HUES6 (cell line): ENCODE results near the gene SYT7.

ENCODE experiments used
- H3K27ac ChIP-seq: 2 replicates; pipeline ENCODE4 v1.7.0; 2013; ENCODE audit warnings: low read depth, mild to moderate bottlenecking, low read length, inconsistent platforms
- H3K27me3 ChIP-seq: 2 replicates; pipeline ENCODE4 v1.6.1; 2013; ENCODE audit warnings: low read length; ENCODE audit not compliant: control insufficient read depth, insufficient read depth
- H3K36me3 ChIP-seq: 2 replicates; pipeline ENCODE4 v1.6.1; 2013; ENCODE audit warnings: low read length; ENCODE audit not compliant: control insufficient read depth, insufficient read depth
- H3K4me1 ChIP-seq: 2 replicates; pipeline ENCODE4 v1.6.1; 2013; ENCODE audit warnings: low read length; ENCODE audit not compliant: control insufficient read depth, insufficient read depth
- H3K4me3 ChIP-seq: 2 replicates; pipeline ENCODE4 v1.5.1; 2013; ENCODE audit warnings: low read depth, low read length
- H3K9ac ChIP-seq: one replicate; pipeline ENCODE4 v1.6.1; 2013; ENCODE audit warnings: mild to moderate bottlenecking, low read length
- H3K9me3 ChIP-seq: 2 replicates; pipeline ENCODE4 v1.6.1; 2013; ENCODE audit warnings: low read depth, low read length; ENCODE audit not compliant: control insufficient read depth, insufficient read depth

The SYT7 gene

DNA sequence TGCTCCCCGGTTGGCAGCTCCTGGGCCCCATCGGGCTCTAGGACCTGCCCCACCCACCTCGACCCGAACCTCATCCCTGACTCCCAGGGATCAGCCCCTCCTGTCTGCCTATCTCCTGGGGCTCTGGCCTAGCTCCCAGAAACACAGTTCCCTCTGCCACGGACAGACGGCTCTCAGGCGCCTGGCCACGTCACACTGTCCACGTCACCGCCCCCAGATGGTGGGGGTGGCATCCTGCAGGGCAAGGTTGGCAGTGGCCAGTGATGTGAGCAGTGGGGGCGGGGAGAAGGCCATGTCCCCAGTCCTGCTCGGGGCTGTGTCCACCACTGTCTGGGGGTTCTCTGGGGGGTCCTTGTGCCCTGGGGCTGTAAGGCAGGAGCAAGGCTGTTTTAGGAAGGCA, 29.2 kb downstream of the SYT7 start:
- Histone ChIP-seq H3K36me3 (no peaks in the 10 kb centered on the region), H3K9ac (no peak overlapping the region), H3K27ac (no peak overlapping the region), H3K4me1 (peaks cover 23% of the 10 kb centered on the region), H3K4me3 (no peak overlapping the region), H3K27me3 (peaks cover 38% of the 10 kb centered on the region), H3K9me3 (no peaks in the 10 kb centered on the region)

DNA sequence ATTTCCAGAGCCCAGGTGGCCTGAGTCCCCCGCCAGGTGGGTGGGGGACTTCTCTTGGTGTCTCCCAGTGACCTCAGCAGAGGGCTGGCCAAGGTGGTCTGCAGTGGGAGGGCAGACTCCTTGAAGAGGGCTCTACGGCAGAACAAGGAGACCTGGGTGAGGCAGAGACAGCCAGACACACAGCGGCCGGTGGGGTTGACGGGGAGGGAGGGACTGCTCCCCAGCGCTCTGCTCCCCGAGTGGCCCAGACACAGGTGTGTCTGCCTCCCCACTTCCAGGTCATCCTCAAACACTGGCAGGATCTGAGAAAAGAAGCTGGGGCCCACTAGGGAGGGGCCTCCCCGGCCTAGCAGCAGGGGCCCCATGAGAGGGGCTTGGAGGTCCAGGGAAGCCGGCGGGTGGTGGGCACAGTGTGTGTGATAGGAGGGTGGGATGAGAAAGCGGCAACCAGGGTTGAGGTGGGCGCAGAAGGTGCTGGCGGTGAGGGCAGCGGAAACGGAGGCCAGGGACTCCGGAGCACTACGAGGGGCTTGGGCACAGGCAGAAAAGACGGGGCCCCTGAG, 30.1 kb downstream of the SYT7 start:
- Histone ChIP-seq H3K9ac (no peak overlapping the region), H3K4me1 (peaks cover 19% of the 10 kb centered on the region), H3K9me3 (no peaks in the 10 kb centered on the region), H3K4me3 (no peak overlapping the region), H3K36me3 (no peaks in the 10 kb centered on the region), H3K27ac (no peak overlapping the region), H3K27me3 (peaks cover 30% of the 10 kb centered on the region)

DNA sequence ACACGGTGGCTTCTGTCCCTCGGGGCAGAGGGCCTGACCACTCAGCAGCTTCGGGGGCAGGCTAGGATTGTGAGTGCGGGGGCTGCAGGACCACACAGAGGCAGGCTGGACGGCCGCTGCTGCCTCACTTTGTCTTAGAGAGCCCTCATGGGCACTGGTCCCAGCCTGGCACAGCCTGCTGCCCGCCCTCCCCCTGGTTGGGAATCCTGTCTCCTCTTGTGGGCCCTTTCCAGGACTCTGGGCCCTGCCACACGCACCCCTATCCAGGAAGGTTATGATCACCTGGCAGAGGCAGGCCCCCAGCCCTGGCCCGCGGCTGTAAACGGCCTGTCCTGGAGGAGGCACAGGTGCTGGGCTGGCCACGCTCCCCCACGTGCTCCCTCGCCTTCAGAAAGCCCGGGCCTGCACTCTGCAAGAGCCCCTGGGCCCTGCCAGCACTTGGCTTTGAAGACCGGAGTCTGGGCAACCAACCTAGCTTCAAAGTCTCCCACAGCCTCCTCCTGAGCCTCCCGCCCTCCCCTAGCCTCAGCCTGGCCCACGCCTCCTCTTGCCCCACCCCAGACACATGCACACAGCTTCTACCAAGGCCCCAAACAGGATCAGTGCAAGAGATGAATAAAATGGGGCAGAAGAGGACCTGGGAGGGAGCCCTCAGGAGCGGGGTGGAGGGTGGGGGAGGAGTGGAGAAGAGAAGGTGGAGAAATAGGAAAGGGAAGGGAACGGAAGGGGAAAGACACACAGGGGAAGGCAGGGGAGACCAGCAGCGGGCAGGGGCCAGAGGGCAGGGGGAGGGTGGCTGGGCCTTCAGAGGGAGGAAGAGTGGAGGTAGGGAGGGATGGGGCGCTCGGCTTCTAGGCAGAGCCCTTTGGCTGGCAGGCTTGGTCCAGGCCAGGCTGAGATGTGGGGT, 31.0 kb downstream of the SYT7 start:
- Histone ChIP-seq H3K4me1 (peaks cover 15% of the 10 kb centered on the region; the same call in 1 of the 2 replicates), H3K27ac (no peak overlapping the region), H3K9me3 (no peaks in the 10 kb centered on the region), H3K9ac (no peak overlapping the region), H3K36me3 (no peaks in the 10 kb centered on the region), H3K4me3 (no peak overlapping the region), H3K27me3 (peaks cover 21% of the 10 kb centered on the region)

DNA sequence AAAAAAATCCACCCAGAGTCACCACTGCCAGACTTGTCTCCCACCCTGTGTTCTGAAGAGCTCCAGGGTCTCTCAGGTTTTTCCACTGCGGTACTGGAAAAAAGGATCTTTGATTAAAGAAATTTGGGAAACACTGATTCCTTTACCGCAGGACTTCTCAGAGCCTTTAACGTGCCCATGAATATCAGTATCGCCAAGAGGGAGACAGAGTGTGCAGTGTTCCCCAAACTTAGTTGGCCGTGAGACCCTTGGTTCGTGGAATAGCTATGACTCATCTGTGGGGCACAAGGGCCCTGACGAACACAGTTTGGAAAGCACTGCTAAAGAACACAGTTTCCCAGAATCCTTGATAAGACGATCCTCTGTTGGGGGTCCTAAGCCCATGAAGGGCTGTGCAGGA, 31.7 kb downstream of the SYT7 start:
- H3K4me3 ChIP-seq: no peak overlapping the region
- H3K27ac ChIP-seq: no peak overlapping the region
- peaks cover 8% of the 10 kb centered on the region; the same call in 1 of the 2 replicates for H3K4me1 ChIP-seq
- H3K36me3 ChIP-seq: no peaks in the 10 kb centered on the region
- no peaks in the 10 kb centered on the region for H3K9me3 ChIP-seq
- no peak overlapping the region for H3K9ac ChIP-seq
- H3K27me3 ChIP-seq: peaks cover 14% of the 10 kb centered on the region

DNA sequence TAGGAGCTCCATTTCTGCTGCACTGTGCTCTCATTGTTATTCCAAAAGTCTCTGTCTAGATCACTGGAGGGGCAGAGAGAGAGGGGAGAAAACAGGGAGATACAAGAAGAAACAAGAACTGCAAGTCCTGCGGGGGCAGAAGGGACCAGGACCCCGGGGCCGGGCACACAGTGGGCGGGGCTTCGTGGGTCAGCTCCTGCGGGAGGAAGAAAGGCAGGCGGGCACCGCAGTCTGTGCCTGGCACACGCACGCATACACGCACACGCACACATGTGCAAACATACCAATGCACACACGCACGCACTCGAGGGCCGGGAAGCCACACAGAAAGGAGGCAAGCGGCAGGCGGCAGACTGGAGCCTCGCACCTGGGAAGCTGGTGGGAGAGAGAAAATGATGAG, 33.6 kb downstream of the SYT7 start:
- no peak overlapping the region for H3K4me3 ChIP-seq
- H3K9me3 ChIP-seq: no peaks in the 10 kb centered on the region
- no peaks in the 10 kb centered on the region; the same call in 1 of the 2 replicates for H3K27me3 ChIP-seq
- peaks cover 8% of the 10 kb centered on the region for H3K4me1 ChIP-seq
- H3K36me3 ChIP-seq: no peaks in the 10 kb centered on the region
- no peak overlapping the region for H3K27ac ChIP-seq
- H3K9ac ChIP-seq: no peak overlapping the region

DNA sequence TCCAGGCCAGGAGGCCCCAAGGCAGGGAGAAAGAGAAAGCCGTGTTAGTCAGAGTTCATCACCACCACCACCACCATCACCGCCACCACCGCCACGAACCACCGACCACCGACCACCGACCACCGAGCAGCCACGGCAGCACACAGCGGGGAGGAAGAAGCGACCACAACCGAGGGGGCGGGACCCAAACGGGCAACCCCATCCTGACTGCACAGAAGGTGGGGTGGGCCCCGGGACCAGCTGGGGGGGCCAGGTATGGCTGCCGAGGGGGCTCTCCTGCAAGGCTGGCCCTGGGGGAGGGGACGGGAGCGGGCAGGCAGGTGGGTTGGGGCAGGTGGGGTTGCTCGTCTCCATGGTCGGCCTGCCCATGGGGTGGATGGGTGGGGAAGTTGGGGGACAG, 34.2 kb downstream of the SYT7 start:
- Histone ChIP-seq H3K9me3 (no peaks in the 10 kb centered on the region), H3K36me3 (no peaks in the 10 kb centered on the region), H3K4me3 (no peak overlapping the region), H3K27me3 (no peaks in the 10 kb centered on the region; the same call in 1 of the 2 replicates), H3K4me1 (peaks cover 14% of the 10 kb centered on the region), H3K9ac (no peak overlapping the region), H3K27ac (no peak overlapping the region)

DNA sequence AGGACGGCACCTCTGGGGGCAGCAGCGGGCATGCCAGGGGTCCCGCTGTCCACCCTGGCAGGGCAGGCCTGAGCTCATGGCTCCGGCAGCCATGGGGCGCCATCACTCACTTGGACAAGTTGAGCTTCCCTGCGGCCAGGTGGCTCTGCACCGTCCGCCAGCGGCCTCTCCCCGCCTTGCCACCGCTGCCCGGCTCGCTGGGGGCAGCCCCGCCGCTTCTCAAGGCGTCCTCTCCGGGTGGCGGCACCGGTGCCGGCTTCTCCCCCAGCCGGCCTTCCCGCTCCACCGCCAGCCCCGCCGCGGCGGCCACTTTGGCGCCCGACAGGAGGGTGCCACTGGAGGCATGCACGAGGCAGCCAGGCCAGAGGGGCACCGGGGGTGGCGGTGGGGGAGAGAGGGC, 35.0 kb downstream of the SYT7 start:
- Histone ChIP-seq H3K9me3 (no peaks in the 10 kb centered on the region), H3K36me3 (no peaks in the 10 kb centered on the region), H3K9ac (no peak overlapping the region), H3K27ac (no peak overlapping the region), H3K4me1 (peaks cover 20% of the 10 kb centered on the region), H3K4me3 (no peak overlapping the region), H3K27me3 (no peaks in the 10 kb centered on the region; the same call in 1 of the 2 replicates)

DNA sequence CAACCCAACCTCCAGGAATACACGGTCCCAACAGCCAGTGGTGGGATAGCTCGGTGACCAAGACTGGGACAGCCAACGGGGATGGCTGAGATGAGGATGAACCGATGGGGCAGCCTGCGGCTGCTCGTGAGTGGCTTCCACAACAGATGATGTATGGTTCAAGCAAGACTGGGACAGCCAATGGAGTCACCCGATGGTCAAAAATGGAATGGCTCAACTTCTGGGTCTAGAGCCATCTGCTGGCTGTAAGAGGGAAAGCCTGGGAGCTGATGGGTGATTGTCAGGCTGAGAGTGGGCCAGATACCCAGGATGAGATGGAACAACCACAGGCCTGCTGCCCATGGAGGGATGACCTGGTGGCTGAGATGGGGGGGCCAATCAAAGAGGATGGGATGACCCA, 35.5 kb downstream of the SYT7 start:
- Histone ChIP-seq H3K9me3 (no peaks in the 10 kb centered on the region), H3K27ac (no peak overlapping the region), H3K9ac (no peak overlapping the region), H3K4me3 (no peak overlapping the region), H3K27me3 (no peaks in the 10 kb centered on the region; the same call in 1 of the 2 replicates), H3K36me3 (no peaks in the 10 kb centered on the region), H3K4me1 (peaks cover 25% of the 10 kb centered on the region)

DNA sequence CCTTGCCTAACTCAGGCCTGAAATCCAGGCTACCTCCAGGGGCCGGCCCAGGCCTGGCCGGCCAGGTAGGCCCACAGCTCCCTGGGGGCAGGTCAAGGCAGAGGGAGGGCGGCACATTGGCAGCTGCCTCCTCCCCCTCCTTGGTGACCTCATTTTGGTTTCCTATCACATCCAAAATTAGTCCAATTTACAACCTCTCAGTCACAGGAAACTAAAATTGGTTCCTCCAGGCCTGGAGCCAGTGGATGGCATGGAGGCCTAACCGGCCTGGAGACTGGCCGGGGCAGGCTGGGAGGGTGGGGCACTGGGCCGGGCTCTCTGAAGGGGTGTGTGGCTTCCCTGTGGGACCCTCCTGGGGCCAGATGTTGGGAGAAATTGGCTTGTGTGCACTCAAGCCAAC, 36.4 kb downstream of the SYT7 start:
- no peak overlapping the region for H3K4me3 ChIP-seq
- peaks cover 34% of the 10 kb centered on the region for H3K4me1 ChIP-seq
- H3K9me3 ChIP-seq: no peaks in the 10 kb centered on the region
- no peaks in the 10 kb centered on the region for H3K36me3 ChIP-seq
- H3K27ac ChIP-seq: no peak overlapping the region
- no peaks in the 10 kb centered on the region; the same call in 1 of the 2 replicates for H3K27me3 ChIP-seq
- H3K9ac ChIP-seq: no peak overlapping the region

DNA sequence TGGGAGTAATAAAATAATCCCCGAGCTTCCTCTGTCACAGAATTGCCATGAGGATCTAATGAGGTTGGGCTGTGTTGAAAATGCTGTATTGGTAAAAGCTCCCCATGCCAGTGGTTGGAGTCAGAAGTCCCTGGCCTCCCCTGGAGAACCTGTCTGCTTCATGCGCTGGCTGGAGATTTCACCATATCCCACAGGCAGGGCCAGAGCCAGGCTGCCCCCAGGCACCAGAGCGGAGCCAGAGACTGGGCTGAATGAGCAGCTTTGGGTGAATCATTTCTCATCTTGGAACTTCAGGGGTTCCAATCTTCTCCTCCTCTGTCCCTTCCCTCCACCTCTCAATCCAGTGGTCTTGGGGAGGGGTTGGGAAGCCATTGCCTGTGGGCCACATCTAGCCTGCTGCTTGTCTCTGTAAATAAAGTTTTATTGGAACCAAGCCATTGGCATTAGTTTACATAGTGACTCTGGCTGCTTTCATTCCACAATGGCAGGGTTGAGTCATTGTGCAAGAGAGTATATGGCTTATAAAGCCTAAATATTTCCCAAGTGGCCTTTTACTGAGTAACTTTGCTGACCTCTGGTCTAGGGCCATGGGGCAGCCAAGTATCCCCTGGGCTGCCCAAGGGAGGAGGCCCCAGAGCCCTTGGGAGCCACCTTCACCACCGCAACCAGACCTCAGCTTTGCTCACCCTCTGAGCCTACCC, 37.1 kb downstream of the SYT7 start:
- Histone ChIP-seq H3K27ac (no peak overlapping the region), H3K9ac (no peak overlapping the region), H3K9me3 (no peaks in the 10 kb centered on the region), H3K4me3 (no peak overlapping the region), H3K36me3 (no peaks in the 10 kb centered on the region), H3K4me1 (peaks cover 40% of the 10 kb centered on the region), H3K27me3 (no peaks in the 10 kb centered on the region)

DNA sequence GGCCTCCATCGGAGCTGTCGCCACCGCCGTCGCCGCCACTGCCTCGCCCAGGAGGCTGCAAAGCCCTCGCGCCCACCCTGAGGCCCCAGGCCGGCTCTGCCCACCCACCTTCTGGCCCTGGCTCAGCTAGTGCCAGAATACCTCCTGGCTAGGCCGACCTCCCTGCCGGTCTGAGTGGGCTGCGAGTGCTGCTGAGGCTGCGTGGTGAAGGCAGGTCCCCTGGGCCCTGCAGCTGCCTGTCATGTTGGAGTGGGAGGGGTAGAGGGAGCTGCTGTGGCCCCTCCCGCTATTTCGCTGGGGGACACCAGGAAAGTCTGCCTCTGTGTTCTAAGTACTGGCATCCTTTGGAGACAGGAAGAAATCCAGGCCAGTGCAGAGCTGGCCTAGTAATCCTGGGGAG, 38.2 kb downstream of the SYT7 start:
- H3K27ac ChIP-seq: no peak overlapping the region
- H3K4me1 ChIP-seq: peaks cover 41% of the 10 kb centered on the region
- no peaks in the 10 kb centered on the region for H3K36me3 ChIP-seq
- no peak overlapping the region for H3K9ac ChIP-seq
- no peaks in the 10 kb centered on the region for H3K9me3 ChIP-seq
- no peak overlapping the region for H3K4me3 ChIP-seq
- H3K27me3 ChIP-seq: no peaks in the 10 kb centered on the region
